Amniotic epithelial cell (primary cell): ENCODE results near the gene ASAP3.
"Not testable (repeated sequence)": the region's sequence is repeated elsewhere in the genome, so short reads cannot be mapped to it uniquely, and the experiment has no call there.

Experiments
- DNase-seq: peaks from one replicate; pipeline ENCODE4 v3.0.0-alpha.2; 2010; ENCODE audit warnings: low read depth

ASAP3 gene

DNA sequence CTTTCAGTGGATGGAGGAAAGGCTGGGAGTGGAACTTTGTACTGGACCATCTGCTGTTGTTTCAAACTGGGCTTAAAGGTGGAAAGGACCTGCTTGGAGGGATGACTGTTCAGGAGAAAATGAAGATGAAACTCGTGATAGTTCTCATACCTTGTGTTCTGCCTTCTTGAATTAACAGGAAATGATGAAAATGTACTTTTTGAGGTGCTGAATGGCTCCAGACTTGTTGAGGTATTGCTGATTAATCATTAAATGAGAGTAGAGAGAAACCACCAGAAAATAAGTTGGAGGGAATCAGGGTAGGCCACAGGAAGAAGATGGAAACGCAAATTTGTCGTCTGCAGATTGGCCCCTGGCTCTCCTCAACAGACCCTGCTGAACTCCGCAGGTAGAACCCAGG lies 88.1 kb downstream of the ASAP3 start:
- DNase-seq: no peak

DNA sequence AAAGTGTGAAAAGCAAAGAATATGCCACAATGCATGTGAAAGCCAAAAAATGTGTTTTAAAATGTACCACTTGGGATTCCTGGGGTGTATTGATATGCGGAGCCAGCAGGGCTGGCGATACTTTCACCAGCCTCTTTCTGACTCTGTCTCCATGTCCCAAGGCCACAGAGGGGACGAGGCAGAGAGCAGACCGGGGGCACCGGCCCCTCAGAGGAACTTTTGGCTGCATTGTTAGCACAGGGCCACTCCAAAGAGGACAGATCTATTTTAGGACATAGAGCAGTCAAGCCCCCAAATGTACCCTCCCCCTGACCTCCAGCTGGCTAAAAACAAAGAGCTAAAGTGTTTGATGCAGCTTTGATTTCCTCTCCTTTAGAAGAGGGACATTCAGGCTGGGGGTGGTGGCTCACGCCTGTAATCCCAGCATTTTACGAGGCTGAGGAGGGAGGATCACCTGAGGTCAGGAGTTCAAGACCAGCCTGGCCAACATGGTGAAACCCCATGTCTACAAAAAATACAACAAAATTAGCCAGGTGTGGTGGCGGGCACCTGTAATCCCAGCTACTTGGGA lies 88.7 kb downstream of the ASAP3 start:
- no peak for DNase-seq

DNA sequence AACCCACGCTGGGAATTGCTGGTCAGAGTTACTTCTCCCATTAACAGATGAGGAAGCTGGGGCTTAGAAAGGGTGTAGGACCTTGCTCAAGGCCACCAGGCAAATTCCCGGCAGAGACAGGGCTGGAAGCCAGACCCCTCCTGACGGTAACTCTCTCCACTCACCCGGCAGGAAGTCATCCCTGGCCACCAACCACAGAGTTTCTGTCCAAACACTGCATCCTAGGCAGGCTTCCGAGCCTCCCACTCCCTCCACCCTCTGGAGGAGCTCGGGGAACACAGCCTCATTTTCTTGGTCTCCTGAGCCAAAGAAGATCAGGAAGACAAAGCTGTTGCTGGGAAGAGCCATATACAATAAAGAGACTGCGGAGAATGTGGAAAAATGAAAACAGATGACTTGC lies 89.3 kb downstream of the ASAP3 start:
- peak; percentile 87 for DNase-seq

DNA sequence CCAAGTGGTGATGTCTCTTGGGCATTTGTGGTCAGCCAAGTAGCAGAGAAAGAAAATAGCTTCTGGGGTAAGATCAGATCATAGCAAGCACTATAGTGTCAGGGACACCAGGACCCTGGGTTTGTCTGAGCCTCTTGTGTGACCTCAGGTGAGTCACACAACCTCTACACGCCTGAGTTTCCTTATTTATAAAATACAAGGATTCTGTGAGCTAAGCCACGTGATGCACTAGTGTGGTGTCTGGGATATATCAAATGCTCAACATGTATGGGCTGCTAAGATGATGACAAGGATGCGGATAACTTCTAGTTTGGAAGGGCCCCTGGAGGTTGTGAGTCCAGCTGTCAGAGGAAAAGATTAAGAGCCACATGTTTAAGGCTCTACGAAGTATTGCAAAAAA lies 89.8 kb downstream of the ASAP3 start:
- DNase-seq: peak; percentile 99

DNA sequence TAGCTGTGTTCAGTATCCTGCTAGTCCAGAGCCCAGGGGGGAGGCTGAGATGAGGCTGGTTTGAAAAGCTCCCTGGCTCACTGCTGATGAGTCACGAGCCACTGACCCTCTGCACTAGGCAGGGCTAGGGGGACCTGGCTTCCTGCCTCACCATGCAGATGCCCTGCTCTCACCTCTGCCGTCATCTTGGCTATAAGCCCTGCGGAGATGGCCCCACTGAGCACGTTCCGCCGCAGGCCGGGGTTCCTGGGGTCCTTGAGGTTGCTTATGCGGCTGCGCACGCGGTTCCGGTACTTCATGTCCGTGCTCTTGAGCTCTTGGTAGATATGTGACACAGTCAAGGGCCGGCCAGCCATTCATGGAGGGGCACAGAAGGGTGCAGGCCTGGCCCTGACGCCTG lies 90.3 kb downstream of the ASAP3 start:
- DNase-seq: peak; percentile 85

DNA sequence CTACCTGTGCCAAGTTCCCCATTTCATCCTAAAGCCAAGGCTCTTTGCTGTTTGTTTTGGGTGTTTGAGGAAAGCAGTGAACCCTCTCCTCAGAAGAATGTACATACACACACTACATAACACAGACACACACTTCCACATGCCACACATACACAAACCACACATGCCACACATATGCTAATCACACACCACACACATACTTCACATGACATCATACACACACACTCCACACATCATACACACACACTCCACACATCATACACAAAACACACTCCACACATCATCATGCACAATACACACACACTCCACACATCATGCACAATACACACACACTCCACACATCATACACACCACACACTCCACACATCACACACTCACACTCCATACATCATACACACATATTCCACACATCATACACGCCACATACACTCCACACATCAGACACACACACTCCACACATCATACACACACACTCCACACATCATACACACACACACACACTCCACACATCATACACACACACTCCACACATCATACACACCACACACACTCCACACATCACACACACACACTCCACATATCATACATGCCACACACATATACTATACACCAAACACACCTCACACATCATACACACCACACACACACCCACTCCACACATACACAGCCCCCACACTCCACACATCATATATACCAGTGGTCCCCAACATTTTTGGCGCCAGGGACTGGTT lies 91.7 kb downstream of the ASAP3 start:
- DNase-seq: no peak

DNA sequence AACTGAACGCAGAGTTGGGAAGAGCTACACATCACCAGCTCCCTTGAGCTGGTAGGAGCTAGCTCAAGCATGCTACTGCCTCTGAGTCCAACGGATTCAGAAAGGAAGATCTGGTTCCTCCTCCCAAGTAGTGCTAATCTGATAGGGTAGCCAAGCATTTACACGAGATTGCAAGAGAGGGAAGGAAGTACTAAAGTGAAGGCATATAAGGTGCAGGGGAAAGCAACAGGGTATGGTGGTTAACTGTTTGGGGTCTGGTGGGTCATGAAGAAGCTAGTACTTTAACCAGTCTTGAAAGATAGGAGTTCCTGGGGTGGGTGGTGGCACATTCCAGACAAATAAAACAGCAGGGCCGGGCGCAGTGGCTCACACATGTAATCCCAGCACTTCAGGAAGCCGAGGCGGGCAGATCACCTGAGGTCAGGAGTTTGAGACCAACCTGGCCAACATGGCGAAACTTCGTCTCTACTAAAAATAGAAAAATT lies 94.1 kb downstream of the ASAP3 start:
- DNase-seq: no peak

DNA sequence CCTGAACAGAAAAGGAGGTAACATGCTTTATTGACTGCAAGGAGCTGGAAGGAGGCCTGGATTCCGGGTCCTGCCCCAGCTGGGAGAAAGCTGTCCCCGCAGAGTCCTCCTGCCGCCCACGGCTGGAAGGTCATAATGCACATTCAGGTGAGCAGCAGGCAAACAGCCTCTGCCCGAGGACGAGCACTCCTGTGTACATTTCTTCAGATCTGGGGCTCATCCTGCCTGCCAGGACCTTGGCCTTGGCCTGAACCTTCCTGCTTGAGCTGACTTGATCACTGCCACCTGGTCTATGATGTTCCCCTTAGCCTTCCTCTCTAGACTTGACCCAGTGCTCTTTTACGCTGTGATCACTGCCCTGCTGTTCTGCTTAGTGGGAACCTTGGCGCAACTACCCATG lies 96.5 kb downstream of the ASAP3 start:
- DNase-seq: no peak

DNA sequence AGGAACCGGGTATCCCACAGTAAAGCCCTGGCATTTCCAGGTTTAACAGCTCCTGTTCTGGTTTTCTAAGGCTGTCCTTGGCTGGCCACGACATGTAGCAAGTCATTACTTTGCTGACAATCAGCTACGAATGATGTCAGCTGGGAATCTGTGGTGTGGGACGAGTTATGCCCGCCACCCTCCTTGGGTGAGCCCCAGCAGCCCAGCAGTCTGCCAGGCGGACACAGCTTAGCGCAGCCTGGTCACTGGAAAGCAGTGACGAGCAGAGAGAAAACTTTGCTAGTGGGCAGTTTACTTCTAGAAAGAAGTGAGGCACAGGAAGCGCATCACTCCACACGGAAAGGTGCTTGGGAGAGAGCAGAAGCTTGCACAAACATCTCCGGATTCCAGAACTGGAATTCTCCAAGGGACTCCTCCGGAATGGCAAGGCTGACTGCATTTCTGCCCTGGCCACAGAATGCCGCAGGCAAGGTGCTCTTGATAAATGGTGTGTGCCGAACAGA lies 98.8 kb downstream of the ASAP3 start:
- peak; percentile 75 for DNase-seq

DNA sequence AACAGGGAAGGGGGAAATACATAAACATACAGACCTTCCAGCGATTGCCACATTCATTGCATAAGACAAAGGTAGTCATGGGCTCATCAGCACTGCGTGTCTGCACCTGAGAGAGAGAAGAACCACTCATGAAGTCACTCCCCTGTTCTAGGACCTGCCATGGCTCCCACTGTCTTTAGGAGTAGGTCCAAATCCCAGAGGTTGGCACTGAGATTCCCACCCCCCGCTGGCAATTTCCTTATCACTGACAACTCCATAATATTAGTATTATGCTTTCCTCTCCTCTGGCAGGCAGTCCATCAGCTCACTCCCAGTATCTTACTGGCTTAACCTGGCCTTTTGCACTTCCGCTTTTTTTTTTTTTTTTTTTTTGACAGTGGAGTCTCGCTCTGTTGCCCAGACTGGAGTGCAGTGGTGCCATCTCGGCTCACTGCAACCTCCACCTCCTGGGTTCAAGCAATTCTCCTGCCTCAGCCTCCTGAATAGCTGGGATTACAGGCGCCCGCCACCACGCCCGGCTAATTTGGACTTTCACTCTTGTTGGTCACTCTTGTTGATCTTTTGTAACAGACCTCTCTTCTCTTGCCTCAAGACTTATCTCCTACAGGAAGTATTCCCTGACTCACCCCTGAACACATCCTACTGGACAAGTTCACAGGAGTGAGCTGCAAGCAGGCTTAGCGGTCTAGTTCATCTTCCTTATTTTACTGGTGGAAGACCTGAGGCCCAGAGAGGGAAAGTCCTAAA lies 99.5 kb downstream of the ASAP3 start:
- DNase-seq: peak; percentile 97

DNA sequence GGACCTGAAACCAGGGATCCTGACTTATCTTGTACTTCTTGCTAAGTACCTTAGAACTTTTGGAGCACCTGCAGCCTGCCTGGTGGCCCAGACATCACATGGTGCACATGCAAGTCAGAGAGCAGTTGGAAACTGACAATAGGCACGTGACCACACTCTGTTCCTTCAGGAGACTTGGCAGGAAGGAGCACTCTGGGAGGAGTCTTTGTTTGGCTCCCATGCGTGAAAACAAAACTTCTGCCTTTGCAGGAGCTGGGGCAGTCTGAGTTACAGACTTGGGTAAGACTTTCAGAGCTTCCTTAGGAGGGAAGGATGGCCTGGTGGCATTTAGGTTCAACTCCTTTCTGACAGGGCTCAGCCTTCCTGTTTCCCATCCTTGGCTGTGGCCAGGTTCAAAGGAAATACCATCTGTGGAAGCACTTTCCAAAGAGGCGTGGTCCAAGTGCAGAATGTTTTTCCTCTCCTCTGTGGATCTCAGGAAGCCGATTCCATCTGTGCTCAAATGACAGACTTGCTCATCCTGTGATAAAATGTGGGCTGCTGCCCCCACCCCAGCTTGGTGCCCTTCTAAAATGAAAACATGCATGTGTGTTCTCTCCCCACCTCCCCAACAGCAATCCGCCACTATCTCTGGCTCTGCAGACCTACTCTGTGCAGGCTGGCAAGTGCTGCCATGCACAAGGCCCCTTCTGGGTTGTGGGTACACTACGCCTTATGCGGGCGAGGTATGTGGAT lies 100.2 kb downstream of the ASAP3 start:
- DNase-seq: no peak

DNA sequence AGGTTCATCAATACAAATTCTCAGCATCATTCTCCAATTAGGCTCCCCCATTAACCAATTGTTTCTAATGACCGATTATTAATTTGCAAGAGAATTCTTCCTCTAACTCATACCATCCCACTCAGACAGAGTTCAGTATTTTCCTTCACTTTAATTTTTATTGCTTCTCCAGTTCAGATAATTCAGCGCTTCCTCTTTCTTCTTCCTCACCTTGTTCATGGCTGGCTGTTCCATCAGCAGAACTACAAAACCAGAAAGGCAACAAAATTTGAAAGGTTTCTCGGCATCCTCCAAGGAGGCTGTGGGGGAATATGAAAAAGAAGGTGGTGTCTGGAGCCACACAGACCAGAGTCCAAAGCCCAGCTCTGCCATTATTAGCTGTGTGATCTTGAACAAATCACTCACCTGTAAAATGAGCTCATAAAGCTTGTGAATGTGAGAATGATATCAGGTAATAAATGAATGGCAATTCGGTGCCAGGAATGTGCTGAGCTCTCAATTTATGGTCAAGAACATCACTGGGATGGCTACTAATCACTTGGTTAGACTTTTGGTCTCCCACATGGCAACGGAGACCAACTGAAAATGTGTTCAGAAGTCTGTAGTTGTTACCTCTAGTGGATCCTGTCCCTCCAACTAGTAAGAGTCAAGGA lies 102.6 kb downstream of the ASAP3 start:
- no peak for DNase-seq

DNA sequence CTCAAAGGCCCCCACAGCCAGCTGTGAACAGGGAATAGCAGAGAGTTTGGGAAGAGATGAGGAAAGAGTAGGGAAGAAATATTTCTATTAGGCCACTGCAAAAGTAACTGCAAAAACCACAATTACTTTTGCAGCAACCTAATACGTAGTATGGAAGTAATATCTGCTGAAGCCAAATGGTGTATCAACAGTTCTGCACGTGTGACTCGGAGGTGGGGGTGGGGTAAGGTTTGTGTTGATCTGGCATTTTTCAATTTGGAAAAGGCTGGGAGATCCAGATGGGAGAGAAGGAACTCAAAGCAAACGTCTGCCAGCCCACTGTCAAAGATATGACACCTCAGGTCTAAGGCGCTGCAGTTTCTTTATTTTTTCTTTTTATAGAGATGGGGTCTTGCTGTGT lies 103.3 kb downstream of the ASAP3 start:
- DNase-seq: no peak

DNA sequence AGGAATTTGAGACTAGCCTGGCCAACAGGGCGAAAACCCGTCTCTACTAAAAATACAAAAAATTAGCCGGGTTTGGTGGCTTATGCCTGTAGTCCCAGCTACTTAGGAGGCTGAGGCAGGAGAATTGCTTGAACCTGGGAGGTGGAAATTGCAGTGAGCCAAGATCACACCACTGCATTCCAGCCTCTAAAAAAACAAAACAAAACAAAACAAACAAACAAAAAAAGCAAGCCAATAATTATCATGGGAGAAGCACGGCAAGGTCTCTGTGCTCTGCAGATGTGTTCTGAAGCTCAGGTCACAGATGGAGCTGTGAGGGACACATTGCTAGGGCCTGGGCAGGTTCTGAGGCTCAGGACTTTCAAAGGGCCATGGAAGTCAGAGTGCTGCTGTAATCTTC lies 103.7 kb downstream of the ASAP3 start:
- not testable (repeated sequence) for DNase-seq
